ENCODE data around the gene CHRNA1.
A peak's percentile ranks its signal among the peaks of the same experiment; 100 is the strongest.

Gene CHRNA1

DNA sequence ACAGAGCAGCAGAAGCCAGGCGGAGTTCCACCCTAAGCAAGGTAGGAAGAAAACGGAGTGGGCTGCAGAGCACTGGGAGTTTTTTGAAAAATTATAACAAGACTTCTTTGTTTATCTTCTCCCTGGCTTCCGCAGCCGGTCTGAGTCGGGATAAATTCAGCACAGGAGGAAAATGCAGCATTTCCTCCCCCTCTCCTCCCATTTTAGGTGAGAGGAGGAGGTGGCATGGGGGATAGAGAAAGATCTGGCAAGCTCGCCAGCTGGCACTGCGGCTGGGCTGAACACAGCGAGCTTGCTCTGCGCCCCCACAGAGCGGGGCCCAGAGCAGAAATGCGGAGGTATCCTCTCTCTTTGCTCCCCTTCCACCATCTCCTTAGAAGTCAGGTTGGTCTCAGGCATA, 17.7 kb upstream of the CHRNA1 start:
- no peak for DNase-seq

DNA sequence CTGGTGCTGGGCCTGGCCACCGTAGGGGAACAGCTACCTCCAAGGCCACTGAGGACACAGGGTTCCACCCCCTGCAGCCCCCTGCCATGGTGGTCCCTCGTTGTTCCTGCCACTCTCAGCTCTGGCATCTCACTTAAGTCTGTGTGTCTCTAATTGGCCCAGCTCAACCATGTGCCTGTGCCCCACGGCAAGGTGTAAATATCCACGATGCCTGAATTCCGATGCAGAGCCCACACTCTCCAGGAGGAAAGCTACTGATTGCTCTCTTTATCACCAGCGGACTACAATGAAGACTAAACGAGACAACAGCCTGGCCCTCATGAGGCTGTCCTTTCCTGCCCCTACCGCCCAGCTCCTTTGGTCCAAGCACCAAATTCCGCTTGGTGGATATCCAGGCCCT, 17.0 kb upstream of the CHRNA1 start:
- no peak for DNase-seq

- no peak for DNase-seq
Measured at GRCh38 chr2:174780856-174781255, 16.6 kb upstream of the CHRNA1 start.

- no peak for DNase-seq
Measured at GRCh38 chr2:174780191-174780840, 16.0 kb upstream of the CHRNA1 start.

- DNase-seq, result no peak
Measured at GRCh38 chr2:174779361-174779928, 15.2 kb upstream of the CHRNA1 start.

- peak; percentile 82 for DNase-seq
Measured at GRCh38 chr2:174778085-174778981, 14.1 kb upstream of the CHRNA1 start.

DNA sequence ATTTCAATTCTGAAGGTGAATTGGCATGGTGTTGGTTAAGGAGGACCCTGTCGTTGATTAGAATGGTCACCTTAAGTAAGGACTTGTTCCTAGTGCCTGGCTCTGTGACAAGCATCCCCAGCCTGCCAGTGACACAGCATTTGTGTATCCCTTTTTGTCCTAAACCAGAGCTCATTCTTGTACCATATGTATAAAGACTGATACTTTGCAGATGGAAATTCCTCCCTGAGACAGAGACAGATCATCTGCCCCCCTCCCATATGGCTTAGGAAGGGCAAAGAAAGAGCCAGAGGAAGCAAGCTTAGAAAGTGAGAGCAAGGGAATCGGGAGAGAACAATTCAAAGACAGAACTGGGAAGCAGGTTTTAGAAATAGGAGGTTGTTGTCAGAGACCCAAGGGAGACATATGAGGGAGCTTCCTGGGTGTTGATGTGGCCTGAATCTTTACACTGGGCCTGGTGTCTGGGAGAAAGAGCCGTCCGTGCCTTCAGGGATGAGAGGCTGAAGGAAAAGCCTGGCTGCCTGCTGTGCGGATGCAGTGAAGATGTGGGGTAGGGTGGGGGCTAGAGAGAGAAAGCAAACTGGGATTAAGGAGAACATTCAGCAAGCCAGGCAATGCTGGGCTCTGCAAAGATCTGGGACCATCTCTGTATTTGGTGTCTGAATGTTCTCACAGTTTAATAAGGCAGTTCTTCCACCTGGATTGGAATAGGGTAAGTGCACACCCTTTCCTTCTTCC, 13.2 kb upstream of the CHRNA1 start:
- DNase-seq, result no peak

DNA sequence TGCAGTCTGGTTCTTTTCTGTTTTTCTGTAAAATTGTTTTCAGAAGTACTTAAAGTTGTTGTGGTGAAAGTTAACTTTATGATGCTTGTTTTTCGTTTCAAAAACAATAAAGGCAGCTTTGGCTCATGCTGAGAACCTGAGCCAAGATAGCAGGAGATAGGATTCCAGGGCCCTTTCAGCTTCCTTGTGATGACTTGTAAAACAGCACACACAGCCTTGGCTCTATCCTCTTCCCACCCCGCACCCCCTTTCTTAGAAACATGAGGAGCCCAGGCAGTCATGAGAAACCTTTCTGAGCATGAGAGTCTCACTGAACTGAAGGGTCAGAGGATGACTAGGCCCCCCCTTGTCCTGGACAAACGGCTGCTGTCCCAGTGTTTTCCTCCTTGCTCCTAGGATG, 12.4 kb upstream of the CHRNA1 start:
- DNase-seq, result no peak

DNA sequence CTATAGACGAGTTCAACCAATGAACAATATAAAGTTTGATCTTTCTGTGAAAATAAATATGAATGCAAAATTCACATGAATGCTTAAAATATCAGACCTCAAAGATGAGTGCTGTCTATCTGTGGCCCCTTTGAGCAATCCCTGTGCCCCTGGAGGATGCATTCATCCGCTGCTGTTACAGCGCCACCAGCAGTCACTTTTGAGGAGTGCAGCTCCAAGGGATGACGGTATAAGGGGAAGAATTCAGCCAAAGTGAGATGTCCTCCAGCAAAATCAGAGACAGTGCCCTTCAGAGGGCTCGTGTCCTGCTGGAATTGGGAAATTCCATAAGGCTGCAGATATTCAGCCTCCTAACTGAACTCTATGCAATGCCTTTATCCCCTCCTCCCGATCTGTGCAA, 12.0 kb upstream of the CHRNA1 start:
- DNase-seq, result no peak

DNA sequence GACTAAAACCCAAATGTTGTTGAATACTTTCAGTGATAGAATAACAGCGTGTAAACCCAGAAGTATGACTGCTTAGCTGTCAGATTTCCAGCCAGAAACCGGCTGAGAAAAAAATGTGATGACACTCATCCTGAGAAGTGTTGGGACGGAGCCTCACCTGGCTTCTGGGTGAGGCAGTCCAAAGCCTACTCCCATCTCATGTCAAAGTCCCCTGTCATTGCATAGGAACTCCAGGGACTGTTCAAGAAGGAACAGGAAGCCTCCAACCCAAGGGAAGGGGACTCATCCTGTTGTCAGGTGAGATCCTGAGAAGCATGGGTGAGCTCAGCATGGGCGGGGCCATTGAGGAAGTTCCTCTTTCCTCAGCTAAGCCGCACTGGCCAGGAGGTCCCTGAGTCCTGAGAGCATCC, 11.3 kb upstream of the CHRNA1 start:
- no peak for DNase-seq

- DNase-seq, result no peak
Measured at GRCh38 chr2:174774886-174775285, 10.6 kb upstream of the CHRNA1 start.

GRCh38 chr2:174773215-174773614, 8.9 kb upstream of the CHRNA1 start:
- no peak for DNase-seq

DNA sequence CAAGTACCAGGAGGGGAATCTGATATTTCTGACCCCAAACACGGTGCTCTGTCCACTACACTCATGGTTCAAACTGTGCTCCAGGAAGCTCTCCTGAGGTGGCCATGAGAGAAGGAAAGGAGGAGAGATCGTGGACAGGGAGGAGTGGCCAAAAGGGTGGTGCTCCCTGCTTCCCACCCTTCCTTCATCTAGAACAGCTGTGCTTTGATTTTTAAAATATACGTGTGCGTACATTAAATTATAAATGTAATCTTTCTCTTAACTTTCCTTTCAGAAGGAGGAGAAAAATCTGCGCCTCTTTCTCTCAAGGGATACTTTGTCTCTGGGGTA, 8.2 kb upstream of the CHRNA1 start:
- DNase-seq, result no peak

GRCh38 chr2:174771631-174772471, 7.6 kb upstream of the CHRNA1 start:
- DNase-seq, result peak; percentile 76

DNA sequence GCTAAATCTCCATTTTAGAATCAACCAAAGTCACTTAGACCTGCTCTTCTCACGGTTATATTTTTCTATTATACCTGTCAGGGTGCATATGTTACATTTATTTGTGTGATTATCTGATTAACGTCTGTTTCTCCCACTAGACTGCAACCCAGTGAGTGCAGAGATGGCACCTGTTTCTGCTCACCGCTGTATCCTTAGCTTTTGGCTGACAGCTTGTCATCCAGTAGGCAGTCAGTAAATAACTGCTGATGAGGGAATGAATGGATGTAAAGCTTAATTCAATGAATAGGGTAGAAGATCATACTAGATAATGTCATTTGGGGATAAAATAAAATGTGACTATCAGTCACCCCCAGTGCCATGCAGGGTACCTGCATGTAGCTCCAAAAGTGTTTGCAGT, 6.9 kb upstream of the CHRNA1 start:
- no peak for DNase-seq

GRCh38 chr2:174768557-174768956, 4.3 kb upstream of the CHRNA1 start:
- no peak for DNase-seq

GRCh38 chr2:174766271-174766670, 2.0 kb upstream of the CHRNA1 start:
- DNase-seq, result no peak

DNA sequence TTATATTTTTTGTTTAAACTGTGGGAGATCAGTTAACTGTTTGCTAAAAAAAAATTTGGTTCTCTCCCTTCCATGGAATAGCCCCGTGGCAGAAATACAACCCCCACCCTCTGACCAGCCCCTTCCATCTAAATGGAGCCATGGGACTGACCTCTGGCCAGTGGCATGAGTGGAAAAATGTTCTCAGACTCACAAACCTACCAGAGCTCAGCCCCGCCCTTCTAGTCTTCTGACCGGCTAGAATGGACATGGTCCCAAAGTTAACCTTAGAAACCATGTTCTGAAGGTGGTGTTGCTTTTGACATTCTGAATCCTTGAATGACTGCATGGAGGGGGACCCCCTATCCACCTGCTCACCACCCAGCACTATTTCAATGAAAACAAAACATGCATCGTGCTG, 1.3 kb upstream of the CHRNA1 start:
- no peak for DNase-seq

DNA sequence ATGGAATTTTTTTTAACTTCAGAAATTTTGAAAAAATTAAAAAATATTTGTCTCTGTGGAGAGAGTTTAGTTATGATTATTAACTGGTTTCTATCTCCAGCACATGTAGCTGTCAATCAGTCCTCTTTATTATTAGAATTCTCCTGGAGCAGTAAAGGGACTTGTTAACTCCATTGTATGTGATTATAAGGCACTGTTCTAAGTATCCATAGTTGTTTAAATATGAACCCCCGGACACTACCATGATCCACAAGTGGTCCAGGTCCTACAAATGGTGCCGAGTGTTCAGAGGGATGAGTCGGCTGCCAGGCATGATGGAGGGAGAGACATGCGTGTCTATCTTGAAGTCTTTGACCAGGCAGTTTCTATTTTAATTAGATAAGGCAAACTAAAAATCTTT, 492 bp downstream of the CHRNA1 start:
- DNase-seq, result no peak

DNA sequence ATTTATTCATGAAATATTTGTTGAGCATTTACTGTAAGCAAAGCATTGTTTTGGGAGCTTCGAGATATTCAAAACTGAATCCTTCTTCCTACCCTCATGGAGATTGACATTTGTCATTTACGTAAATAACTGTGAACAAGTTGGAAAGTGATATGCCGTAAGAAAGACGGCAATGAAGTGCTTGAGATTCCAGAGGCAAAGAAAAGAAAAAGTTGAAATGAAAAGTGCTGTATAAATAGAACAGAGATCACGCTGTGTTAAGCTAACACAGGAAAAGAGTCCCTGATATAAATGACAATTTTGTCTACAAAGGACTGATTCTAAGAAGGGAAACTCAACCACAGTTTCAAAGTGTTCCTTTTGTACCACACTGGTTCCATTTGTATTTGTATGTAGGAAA, 1.8 kb downstream of the CHRNA1 start:
- no peak for DNase-seq

DNA sequence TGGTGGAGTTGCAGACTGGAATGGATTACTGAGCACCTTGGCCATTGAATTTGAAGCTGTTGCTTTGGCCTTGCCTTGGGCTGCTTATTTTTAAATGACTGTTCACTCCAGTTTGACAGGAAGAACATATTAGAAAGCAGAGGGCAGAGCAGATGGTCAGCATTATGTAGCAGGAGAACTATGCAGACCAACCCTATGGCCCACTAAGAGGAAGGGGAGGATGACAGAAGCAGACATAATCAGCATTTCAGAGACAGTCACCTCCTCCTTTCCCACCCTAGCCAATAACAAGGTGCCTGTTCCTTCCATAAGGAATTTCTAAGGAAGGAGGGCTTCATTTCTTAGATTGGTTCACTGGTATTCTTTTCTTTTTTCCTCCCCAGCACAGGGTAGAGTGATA, 2.4 kb downstream of the CHRNA1 start:
- DNase-seq, result peak; percentile 19

- DNase-seq, result peak; percentile 19
Measured at GRCh38 chr2:174760845-174761473, 3.3 kb downstream of the CHRNA1 start.
